Activated T-cell treated with anti-CD3 and anti-CD28 coated beads for 24 hours (primary cell): ENCODE data around the gene KTI12.

Source experiments
- DNase-seq: peaks from one replicate; pipeline ENCODE4 v3.0.0-alpha.2; 2020; ENCODE audit warnings: low read depth

Gene KTI12

DNA sequence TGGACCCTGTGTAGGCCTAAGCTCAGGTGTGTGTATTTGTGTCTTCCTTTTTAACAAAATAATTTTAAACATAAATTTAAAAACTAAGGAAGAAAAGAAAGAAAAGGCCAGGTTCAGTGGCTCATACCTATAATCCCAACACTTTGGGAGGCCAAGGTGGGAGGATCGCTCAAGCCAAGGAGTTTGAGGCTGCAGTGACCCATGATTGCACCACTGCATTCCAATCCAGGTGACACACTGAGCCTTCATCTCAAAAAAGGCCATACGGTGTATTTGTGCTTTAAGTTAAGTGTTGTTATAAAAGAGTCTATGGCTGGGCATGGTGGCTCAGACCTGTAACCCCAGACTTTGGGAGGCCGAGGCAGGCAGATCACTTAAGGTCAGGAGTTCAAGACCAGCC lies 51.4 kb downstream of the KTI12 start:
- DNase-seq = no peak
